GM21526 (cell line): ENCODE results near the gene CNOT4.
"Not testable (repeated sequence)": the region's sequence is repeated elsewhere in the genome, so short reads cannot be mapped to it uniquely, and the experiment has no call there.

Source experiments
- ATAC-seq: cut with Tn5 transposase; IDR thresholded peaks from one replicate; pipeline ENCODE4 v1.9.1; 2021; ENCODE audit warnings: moderate library complexity; ENCODE audit not compliant: unreplicated experiment, low FRiP score

Gene CNOT4

DNA sequence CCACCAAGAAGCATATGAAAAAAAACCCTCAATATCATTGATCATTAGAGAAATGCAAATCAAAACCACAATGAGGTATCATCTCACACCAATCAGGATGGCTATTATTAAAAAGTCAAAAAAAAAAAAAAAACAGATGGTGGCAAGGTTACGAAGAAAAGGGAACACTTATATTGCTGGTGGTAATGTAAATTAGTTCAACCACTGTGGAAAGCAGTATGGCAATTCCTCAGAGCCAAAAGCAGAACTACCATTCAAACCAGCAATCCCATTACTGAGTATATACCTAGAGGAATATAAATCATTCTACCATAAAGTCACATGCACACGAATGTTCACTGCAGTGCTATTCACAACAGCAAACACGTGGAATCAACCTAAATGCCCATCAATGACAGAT lies 46.0 kb downstream of the CNOT4 start:
- ATAC-seq = no peak

DNA sequence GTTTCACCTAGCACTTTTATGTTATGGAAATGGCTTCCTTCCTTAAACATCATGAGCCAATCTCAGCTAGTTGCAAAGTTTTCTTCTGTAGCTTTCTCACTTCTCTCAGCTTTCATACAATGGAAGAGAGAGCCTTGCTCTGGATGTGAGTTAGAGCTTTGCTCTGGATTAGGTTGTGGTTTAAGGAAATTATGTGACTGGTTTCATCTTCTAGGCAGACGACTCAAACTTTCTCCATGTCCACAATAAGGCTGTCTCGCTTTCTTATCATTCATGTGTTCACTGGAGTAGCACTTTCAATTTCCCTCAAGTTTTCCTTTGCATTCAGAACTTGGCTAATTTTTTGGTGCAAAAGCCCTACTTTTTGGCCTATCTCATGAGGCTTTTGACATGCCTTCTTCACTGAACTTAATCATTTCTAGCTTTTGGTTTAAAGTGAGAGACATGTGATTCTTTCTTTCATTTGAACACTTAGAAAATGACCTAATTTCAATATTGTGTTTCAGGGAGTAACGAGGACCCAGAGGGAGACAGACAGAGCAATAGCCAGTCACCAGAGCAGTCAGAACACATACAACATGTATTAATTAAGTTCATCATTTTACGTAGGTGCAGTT lies 49.8 kb downstream of the CNOT4 start:
- no peak for ATAC-seq

DNA sequence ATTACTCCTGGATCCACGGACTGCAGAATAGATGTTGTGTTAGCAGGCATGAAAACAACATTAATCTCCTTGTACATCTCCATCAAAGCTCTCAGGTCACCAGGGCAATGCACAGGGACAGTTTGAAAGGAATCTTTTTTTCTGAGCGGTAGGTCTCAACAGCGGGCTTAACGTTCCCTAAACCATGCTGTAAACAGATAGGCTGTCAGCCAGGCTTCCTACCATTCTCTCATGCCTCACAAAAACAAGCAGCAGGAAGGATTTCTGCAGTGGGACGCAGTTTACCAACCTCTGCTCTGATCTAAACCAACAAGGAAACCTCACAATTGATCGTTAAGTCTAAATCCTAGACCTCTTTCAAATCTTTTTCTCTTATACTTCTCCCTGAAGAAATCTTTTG lies 50.8 kb downstream of the CNOT4 start:
- ATAC-seq = no peak

DNA sequence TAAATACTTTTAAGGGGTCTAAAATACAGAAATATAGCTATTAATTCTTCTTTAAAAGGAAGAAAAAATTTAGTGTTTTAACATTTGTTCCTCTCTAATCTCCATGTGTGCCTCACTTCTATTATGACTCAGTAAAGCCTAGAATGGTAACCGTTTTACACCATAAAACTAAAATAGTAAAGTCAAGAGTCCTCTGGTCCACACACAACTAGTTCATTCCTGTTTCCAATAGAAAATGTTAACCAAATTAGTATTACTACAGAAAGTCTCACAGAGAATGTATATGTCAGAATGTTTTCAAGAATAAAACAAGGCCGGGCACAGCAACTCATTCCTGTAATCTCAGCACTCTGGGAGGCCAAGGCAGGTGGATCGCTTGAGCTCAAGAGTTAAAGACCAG lies 55.8 kb downstream of the CNOT4 start:
- no peak for ATAC-seq

DNA sequence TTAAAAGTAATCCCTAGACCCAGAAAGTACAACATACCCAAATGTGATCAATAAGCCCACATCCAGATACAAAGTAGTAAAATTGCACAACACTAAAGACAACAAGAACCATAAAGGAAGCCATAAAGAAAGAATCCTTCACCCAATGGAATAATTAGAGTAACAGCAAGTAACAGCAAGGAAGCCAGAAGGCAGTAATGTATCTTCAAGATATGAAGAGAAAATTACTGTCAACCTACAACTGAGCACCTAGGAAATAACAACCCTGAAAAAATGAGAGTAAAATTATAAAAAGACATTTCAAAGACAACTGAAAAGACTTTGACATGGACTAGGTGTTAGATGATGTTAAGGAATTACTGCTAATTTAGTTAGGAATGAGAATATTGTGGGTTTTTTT lies 60.5 kb downstream of the CNOT4 start:
- no peak for ATAC-seq

DNA sequence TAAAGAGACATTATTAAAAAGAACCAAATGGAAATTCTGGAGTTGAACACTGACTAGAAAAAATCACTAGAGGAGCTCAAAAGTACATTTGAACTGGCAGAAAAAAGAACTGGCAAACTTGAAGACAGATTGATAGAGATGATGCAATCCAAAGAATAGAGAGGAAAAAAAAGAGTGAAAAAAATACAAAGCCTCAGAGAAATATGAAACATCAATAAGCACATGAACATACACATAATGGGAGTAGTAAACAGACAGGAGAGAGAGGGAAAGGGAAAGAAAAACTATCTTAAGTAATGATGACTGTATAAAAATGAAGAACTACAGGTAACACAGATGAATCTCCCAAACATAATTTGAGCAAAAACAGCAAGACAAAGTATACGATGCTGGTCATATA lies 61.1 kb downstream of the CNOT4 start:
- ATAC-seq = no peak

DNA sequence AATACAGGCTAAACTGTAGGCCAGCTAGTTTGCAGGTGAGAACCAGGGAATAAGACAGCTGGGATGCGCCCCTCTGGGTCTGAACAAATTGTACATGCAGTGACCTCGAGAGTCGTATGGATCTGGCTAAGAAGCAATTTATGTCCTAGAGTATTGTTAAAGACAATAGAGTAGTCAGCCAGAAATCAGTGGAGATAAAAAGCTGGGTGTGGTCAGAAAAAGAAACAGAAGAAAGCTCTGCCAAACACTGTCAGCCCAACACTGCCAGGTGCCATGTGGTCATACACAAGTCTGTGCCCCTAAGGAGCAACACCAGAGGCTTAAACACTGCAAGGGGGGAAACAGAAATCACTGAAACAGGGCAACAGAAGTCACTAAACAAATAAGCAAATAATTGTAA lies 62.2 kb downstream of the CNOT4 start:
- ATAC-seq = no peak

DNA sequence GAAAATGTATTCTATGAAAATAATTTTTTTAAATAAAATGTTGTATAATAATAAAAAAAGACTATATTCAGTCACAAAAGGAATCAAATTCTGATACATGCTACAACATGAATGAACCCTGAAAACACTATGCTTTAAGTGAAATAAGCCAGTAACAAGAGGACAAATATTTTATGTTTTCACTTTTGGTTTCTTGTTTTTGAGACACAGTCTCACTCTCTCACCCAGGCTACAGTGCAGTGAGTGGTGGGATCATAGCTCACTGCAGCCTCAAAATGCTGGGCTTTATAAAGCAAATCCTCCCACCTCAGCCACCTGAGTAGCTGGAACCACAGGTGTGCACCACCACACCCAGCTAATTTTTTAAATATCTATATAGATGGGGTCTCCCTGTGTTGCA lies 64.2 kb downstream of the CNOT4 start:
- ATAC-seq = no peak

DNA sequence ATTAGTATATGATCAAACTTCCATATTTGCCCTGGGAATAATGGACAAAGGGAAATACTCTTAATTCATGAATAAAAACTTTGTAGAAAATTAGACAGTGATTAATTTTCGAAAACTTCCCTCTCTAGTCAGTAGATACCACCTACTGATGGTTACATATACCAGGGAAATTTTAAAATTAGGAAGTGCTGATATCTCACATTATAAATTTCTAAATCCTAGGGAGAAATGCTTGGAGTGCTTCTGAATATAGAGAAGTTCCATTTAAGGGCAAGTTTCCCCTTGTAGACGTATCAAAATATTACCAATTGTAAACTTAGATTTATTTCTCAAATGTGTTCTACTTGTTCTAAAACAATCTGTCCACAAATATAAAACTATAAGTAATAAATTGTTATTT lies 64.6 kb downstream of the CNOT4 start:
- not testable (repeated sequence) for ATAC-seq

DNA sequence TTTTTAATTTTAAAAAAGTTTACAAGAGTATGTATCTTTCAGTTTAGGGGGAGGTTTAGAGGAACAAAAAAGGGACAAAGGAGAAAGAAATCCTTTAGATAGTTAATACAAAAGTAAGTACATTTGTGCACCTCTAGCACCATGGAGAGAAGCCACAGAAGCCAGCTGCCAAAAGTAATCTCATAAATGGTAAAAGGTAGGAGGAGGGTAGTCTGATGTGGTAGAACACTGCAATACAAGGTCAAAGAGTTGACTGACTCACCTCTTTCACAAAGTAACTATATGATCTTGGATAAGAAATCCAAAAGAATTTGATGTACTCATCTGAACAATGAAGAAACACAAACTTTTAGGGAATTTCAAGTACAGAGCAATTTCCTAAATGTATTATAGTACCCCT lies 68.1 kb downstream of the CNOT4 start:
- ATAC-seq = no peak

DNA sequence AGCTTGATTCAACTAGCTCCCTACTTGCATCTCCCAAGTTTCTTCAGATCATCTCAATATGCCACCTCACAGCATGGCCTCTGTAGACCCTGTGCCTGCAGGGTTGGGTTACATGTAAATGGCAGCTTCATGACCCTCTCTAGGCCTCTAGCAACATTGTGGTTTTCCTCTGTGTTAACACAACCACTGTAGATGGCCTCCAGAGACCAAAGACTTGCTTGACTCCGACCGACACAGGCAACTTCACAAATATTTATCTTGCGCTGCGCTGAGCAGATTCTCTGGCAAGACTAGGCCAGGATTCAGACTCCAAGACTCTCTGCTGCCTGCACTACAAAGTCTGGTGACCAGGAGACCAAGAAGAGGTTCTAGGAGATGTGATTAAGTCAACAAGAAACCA lies 75.9 kb downstream of the CNOT4 start:
- ATAC-seq = no peak

DNA sequence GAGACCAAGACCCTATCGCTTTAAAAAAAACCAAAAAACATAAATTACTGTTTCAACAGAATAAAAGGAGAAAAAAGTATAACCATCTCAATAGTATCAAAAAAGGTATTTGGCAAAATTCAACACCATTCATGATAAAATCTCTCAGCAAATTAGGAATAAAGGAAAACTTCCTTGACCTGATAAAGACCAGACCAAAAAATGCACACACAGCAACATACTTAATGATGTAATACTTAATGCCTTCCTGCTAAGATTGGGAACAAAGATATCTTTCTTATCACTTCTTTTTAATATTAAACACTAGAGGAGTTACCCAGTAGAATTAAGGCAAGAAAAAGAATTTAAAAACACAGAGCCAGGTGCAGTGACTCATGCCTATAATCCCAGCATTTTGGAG lies 79.3 kb downstream of the CNOT4 start:
- no peak for ATAC-seq

DNA sequence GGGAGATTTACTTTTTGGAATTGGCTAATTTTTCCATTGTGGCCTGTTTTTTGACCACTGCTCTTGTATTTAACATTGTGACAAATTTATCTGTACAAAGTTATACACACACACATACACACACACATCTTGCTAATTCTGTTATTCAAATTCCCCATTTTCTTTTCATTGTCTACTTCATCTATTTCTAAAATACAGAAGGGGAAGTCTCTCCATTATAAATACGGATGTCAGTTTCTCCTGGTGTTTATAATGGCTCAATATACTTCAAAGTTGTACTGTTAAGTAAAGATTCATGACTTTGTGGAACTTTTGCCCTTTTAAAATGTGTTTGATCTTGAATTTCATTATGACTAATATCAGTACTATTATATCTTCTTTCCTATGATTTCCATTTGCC lies 81.0 kb downstream of the CNOT4 start:
- no peak for ATAC-seq

DNA sequence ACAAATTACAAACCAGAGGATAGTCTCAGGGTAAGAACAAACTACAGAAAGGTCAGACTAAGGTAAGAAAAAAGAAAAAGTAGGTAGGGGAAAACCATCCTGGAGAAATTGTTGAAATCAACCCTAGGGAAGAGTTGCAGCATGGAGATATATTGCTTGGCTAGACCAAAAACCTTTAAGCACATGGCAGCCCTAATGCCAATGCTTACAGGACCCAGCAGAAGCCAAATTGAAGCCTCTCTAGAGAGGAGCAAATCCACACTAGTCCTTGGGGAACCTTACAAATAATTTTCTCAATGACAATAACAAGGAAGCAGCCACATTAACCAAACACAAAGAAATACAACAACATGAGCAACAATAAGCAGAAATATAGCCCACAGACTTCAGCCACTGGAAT lies 81.9 kb downstream of the CNOT4 start:
- ATAC-seq = no peak

DNA sequence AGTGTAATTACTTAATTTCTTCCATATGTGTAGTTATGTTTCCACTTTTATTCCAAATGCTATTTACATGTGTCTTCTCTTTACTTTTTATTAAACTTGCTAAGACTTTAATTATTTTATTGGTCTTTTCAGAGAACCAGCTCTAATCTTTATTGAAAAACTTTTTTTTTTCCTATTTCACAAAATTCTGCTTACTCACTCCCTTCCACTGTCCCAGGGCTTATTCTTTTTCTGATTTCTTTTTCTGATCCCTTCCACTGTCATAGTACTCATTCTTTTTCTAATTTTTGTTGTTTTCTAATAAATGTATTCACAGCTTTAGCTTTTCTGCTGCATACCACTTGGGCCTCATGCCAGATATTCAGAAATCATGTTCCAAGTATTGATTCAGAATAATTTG lies 82.7 kb downstream of the CNOT4 start:
- ATAC-seq = no peak

DNA sequence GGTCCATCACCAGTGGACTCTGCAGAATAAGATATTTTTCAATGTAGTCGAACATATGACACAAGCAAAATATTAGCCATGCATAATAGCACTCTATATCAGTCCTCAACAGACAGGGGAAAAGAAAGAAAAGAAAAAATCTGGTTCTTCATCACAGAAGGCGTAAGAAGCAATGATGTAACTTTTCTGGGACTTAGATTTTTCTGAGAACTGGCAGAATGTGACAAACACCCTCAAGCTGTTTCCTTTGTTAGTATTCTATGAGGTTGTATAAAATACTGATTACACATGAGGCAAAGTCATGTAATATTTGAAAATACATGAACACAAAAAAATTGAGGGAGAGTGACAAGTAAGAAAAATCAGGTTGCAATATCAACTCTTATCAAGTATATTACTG lies 84.9 kb downstream of the CNOT4 start:
- ATAC-seq = no peak

DNA sequence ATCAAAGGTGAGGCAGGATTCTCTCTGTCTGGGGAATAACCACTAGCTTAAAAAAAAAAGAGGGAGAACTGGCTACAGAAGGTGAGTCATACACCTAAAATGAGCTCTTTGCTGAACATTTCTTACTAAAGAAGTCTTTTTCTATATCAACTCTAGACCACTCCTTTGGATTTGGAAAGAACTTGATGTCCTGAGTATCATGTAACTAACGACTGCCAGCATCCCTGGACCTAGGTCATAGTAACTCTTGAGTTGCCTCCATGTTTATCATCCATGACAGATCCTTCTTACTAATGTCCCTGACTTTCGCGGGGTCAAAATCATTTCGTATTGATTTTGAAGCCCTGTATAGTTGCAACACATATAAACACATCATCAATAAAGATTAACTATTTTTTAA lies 89.1 kb downstream of the CNOT4 start:
- no peak for ATAC-seq

DNA sequence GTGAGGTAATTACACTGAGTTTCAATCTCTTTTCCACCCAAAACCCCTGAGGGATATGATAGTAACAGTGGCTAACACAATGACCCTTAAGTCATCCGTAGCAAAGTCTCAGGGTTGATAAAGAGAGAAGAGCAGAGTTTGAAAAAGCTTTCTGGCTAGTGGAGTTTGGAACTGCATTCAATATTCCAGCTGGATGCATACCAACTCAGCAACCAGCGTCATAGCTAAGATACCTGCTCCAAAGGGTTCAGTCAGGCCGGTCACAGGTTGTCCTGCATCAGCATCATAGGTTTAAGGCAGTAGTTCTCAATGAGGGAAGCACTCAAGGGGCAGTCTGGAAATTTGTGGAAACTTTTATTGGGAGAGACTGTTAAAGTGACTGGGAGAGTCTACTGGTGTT lies 93.5 kb downstream of the CNOT4 start:
- no peak for ATAC-seq

DNA sequence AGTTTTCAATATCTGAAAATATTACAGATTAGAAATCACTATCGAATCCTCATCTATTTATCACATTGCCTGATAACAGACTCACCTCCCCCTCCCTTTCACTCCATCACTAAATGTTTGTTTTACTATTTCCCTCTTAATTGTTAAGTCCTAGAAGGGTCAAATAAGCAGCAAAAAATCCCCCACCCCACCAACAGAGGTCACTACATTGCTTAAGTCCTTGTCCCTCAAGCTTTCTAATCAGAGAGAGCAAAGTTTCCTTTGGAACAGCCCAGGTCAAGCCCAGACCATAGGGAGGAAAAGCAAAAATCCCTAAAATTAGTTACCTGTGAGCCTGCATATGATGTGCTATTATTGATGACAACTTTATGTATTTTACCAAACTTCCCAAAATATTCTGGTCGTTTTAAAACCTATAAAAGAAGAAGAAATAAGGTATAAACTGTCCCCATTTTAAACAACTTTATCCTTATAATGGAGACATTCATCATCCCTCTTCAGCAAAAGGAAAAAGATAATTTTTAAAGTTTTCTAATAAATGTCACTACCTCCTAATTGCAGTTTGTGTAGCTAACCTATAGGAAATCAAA lies 95.0 kb downstream of the CNOT4 start:
- no peak for ATAC-seq

DNA sequence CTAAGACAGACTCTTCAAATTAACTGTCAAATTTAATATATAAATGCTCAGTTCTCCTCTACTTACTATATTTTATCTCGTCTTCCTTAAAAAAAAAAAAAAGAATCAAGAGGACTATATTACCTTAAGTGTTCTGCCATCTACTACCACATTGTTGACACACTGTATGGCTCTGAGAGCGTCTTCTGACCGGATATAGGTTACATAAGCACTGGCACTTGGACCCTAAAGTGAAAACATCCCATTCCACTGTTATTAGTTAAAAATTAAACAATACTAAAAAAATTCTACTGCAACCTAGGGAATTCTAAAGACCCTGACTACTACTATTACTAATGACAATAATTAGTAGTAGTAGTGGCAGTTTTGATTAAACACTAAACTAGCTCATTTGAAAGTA lies 95.7 kb downstream of the CNOT4 start:
- no peak for ATAC-seq

DNA sequence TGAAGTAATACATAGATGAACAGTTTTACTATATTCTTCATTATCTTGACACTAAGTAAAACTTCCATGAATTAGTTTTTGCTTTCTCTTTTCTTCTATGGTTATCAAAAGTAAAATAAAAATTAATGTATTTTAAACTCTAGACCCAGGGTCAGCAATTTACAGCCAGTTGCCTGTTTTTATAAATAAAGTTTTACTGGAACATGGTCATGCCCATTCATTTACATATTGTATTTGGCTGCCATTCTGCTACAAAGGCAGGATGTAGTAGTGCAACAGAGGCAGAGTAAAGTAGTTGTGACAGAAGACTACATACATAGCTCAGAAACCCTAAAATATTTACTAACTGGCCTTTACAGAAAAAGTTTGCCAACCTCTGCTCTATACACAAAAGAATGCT lies 98.8 kb downstream of the CNOT4 start:
- ATAC-seq = no peak

DNA sequence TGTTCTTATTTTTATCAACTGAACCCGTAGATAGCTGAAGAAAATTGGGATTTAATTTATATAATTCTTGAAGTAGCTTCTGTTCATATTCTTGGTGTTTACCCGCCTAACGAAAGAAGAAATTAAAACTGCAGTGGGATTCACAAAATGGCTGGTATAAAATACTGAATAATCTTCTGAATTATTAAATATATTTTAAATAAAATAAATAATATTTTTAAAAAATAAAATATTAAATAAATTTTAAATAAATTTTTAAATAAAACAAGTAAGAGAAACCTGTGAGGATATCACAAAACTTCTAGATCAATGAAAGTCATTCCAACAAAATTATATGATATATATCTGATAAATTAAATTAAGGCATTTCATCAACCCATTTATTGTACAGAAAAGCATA lies 99.4 kb downstream of the CNOT4 start:
- no peak for ATAC-seq
